Measurements from ENCODE around the gene GPR142. TPM values are rescaled to one million over a fixed set of nuclear protein-coding genes. Genes with fewer than 3 reads are reported as not detected.
"Not testable (repeated sequence)": the region's sequence is repeated elsewhere in the genome, so short reads cannot be mapped to it uniquely, and the experiment has no call there.

GPR142 gene
- total and polyA plus RNA-seq, 4 donors: 0.22 to 0.86 (median 0.51) TPM

GRCh38 chr17:74403512-74404137, 36.3 kb downstream of the GPR142 start:
- H3K4me3 ChIP-seq (ENCODE audit: low read depth, low read length): no peak overlapping the region
- no peak overlapping the region for H3K27ac ChIP-seq (ENCODE audit: low read depth, low read length)
- H3K27me3 ChIP-seq (ENCODE audit: control insufficient read depth, insufficient read depth, low read length): no peaks in the 10 kb centered on the region
- peaks cover 9% of the 10 kb centered on the region for H3K4me1 ChIP-seq (ENCODE audit: control insufficient read depth, insufficient read depth, low read length)
- WGBS (ENCODE audit: insufficient coverage): 38% methylated on average over 12 of the region's 12 CpGs
- no peaks in the 10 kb centered on the region for H3K9me3 ChIP-seq (ENCODE audit: control insufficient read depth, insufficient read depth, low read length)
- no peaks in the 10 kb centered on the region for H3K36me3 ChIP-seq (ENCODE audit: control insufficient read depth, insufficient read depth, low read length)
- DNase-seq (ENCODE audit: low read depth in 4 of 6, low spot score in 6 of 6): peak in 1 of 6 donors; percentile 27

- WGBS (ENCODE audit: insufficient coverage): 43% methylated on average over 1 of the region's 7 CpGs
- no peak overlapping the region for H3K27ac ChIP-seq (ENCODE audit: low read depth, low read length)
Measured at GRCh38 chr17:74404218-74404617, 36.9 kb downstream of the GPR142 start.

GRCh38 chr17:74404789-74405188, 37.5 kb downstream of the GPR142 start:
- Histone ChIP-seq H3K27ac (ENCODE audit: low read depth, low read length) (no peak overlapping the region), H3K4me1 (ENCODE audit: control insufficient read depth, insufficient read depth, low read length) (peaks cover 9% of the 10 kb centered on the region), H3K9me3 (ENCODE audit: control insufficient read depth, insufficient read depth, low read length) (no peaks in the 10 kb centered on the region), H3K27me3 (ENCODE audit: control insufficient read depth, insufficient read depth, low read length) (no peaks in the 10 kb centered on the region), H3K4me3 (ENCODE audit: low read depth, low read length) (no peak overlapping the region), H3K36me3 (ENCODE audit: control insufficient read depth, insufficient read depth, low read length) (no peaks in the 10 kb centered on the region)
- no peak for DNase-seq (ENCODE audit: low read depth in 4 of 6, low spot score in 6 of 6)
- 20% methylated on average over 1 of the region's 6 CpGs for WGBS (ENCODE audit: insufficient coverage)

More at GRCh38 chr17:74404218-74404617, 36.9 kb downstream of the GPR142 start:
- peaks cover 9% of the 10 kb centered on the region for H3K4me1 ChIP-seq (ENCODE audit: control insufficient read depth, insufficient read depth, low read length)
- no peaks in the 10 kb centered on the region for H3K9me3 ChIP-seq (ENCODE audit: control insufficient read depth, insufficient read depth, low read length)
- H3K27me3 ChIP-seq (ENCODE audit: control insufficient read depth, insufficient read depth, low read length): no peaks in the 10 kb centered on the region
- no peak overlapping the region for H3K4me3 ChIP-seq (ENCODE audit: low read depth, low read length)
- no peaks in the 10 kb centered on the region for H3K36me3 ChIP-seq (ENCODE audit: control insufficient read depth, insufficient read depth, low read length)
- no peak for DNase-seq (ENCODE audit: low read depth in 4 of 6, low spot score in 6 of 6)

- H3K9me3 ChIP-seq (ENCODE audit: control insufficient read depth, insufficient read depth, low read length); H3K36me3 ChIP-seq (ENCODE audit: control insufficient read depth, insufficient read depth, low read length); H3K4me1 ChIP-seq (ENCODE audit: control insufficient read depth, insufficient read depth, low read length); DNase-seq (ENCODE audit: low read depth in 4 of 6, low spot score in 6 of 6); H3K27me3 ChIP-seq (ENCODE audit: control insufficient read depth, insufficient read depth, low read length); H3K4me3 ChIP-seq (ENCODE audit: low read depth, low read length); H3K27ac ChIP-seq (ENCODE audit: low read depth, low read length): not testable (repeated sequence)
- 100% methylated on average over 5 of the region's 5 CpGs for WGBS (ENCODE audit: insufficient coverage)
Measured at GRCh38 chr17:74405311-74405710, 38.0 kb downstream of the GPR142 start.

- Histone ChIP-seq H3K27ac (ENCODE audit: low read depth, low read length) (no peak overlapping the region), H3K9me3 (ENCODE audit: control insufficient read depth, insufficient read depth, low read length) (no peaks in the 10 kb centered on the region), H3K36me3 (ENCODE audit: control insufficient read depth, insufficient read depth, low read length) (no peaks in the 10 kb centered on the region), H3K4me3 (ENCODE audit: low read depth, low read length) (no peak overlapping the region), H3K27me3 (ENCODE audit: control insufficient read depth, insufficient read depth, low read length) (no peaks in the 10 kb centered on the region), H3K4me1 (ENCODE audit: control insufficient read depth, insufficient read depth, low read length) (peaks cover 9% of the 10 kb centered on the region)
- WGBS (ENCODE audit: insufficient coverage): 66% methylated on average over 2 of the region's 5 CpGs
- DNase-seq (ENCODE audit: low read depth in 4 of 6, low spot score in 6 of 6): no peak
Measured at GRCh38 chr17:74407384-74407783, 40.1 kb downstream of the GPR142 start.

GRCh38 chr17:74408262-74408661, 41.0 kb downstream of the GPR142 start:
- Histone ChIP-seq H3K36me3 (ENCODE audit: control insufficient read depth, insufficient read depth, low read length) (no peaks in the 10 kb centered on the region), H3K4me1 (ENCODE audit: control insufficient read depth, insufficient read depth, low read length) (peaks cover 9% of the 10 kb centered on the region), H3K27ac (ENCODE audit: low read depth, low read length) (no peak overlapping the region), H3K27me3 (ENCODE audit: control insufficient read depth, insufficient read depth, low read length) (no peaks in the 10 kb centered on the region), H3K4me3 (ENCODE audit: low read depth, low read length) (no peak overlapping the region), H3K9me3 (ENCODE audit: control insufficient read depth, insufficient read depth, low read length) (no peaks in the 10 kb centered on the region)
- WGBS (ENCODE audit: insufficient coverage): 60% methylated on average over 1 of the region's 3 CpGs
- DNase-seq (ENCODE audit: low read depth in 4 of 6, low spot score in 6 of 6): no peak

GRCh38 chr17:74408815-74409214, 41.5 kb downstream of the GPR142 start:
- H3K4me1 ChIP-seq (ENCODE audit: control insufficient read depth, insufficient read depth, low read length): peaks cover 7% of the 10 kb centered on the region
- no peaks in the 10 kb centered on the region for H3K36me3 ChIP-seq (ENCODE audit: control insufficient read depth, insufficient read depth, low read length)
- H3K4me3 ChIP-seq (ENCODE audit: low read depth, low read length): no peak overlapping the region
- DNase-seq (ENCODE audit: low read depth in 4 of 6, low spot score in 6 of 6): peak in 1 of 6 donors; percentile 34
- no peak overlapping the region for H3K27ac ChIP-seq (ENCODE audit: low read depth, low read length)
- 22% methylated on average over 1 of the region's 4 CpGs for WGBS (ENCODE audit: insufficient coverage)
- H3K27me3 ChIP-seq (ENCODE audit: control insufficient read depth, insufficient read depth, low read length): no peaks in the 10 kb centered on the region
- H3K9me3 ChIP-seq (ENCODE audit: control insufficient read depth, insufficient read depth, low read length): no peaks in the 10 kb centered on the region

- no peaks in the 10 kb centered on the region for H3K9me3 ChIP-seq (ENCODE audit: control insufficient read depth, insufficient read depth, low read length)
- peaks cover 6% of the 10 kb centered on the region for H3K4me1 ChIP-seq (ENCODE audit: control insufficient read depth, insufficient read depth, low read length)
- no peaks in the 10 kb centered on the region for H3K36me3 ChIP-seq (ENCODE audit: control insufficient read depth, insufficient read depth, low read length)
- no peaks in the 10 kb centered on the region for H3K27me3 ChIP-seq (ENCODE audit: control insufficient read depth, insufficient read depth, low read length)
- no peak overlapping the region for H3K27ac ChIP-seq (ENCODE audit: low read depth, low read length)
- 71% methylated on average over 4 of the region's 4 CpGs for WGBS (ENCODE audit: insufficient coverage)
- no peak overlapping the region for H3K4me3 ChIP-seq (ENCODE audit: low read depth, low read length)
- no peak for DNase-seq (ENCODE audit: low read depth in 4 of 6, low spot score in 6 of 6)
Measured at GRCh38 chr17:74410001-74410443, 42.7 kb downstream of the GPR142 start.

- H3K27ac ChIP-seq (ENCODE audit: low read depth, low read length): no peak overlapping the region
- H3K36me3 ChIP-seq (ENCODE audit: control insufficient read depth, insufficient read depth, low read length): no peaks in the 10 kb centered on the region
- 92% methylated on average over 3 of the region's 8 CpGs for WGBS (ENCODE audit: insufficient coverage)
- DNase-seq (ENCODE audit: low read depth in 4 of 6, low spot score in 6 of 6): no peak
- H3K4me3 ChIP-seq (ENCODE audit: low read depth, low read length): no peak overlapping the region
- peaks cover 2% of the 10 kb centered on the region for H3K4me1 ChIP-seq (ENCODE audit: control insufficient read depth, insufficient read depth, low read length)
- no peaks in the 10 kb centered on the region for H3K27me3 ChIP-seq (ENCODE audit: control insufficient read depth, insufficient read depth, low read length)
- no peaks in the 10 kb centered on the region for H3K9me3 ChIP-seq (ENCODE audit: control insufficient read depth, insufficient read depth, low read length)
Measured at GRCh38 chr17:74412581-74412980, 45.3 kb downstream of the GPR142 start.

- H3K9me3 ChIP-seq (ENCODE audit: control insufficient read depth, insufficient read depth, low read length): no peaks in the 10 kb centered on the region
- H3K4me1 ChIP-seq (ENCODE audit: control insufficient read depth, insufficient read depth, low read length): peaks cover 2% of the 10 kb centered on the region
- WGBS (ENCODE audit: insufficient coverage): 62% methylated on average over 7 of the region's 7 CpGs
- H3K27me3 ChIP-seq (ENCODE audit: control insufficient read depth, insufficient read depth, low read length): no peaks in the 10 kb centered on the region
- no peaks in the 10 kb centered on the region for H3K36me3 ChIP-seq (ENCODE audit: control insufficient read depth, insufficient read depth, low read length)
- H3K27ac ChIP-seq (ENCODE audit: low read depth, low read length): no peak overlapping the region
- no peak overlapping the region for H3K4me3 ChIP-seq (ENCODE audit: low read depth, low read length)
- no peak for DNase-seq (ENCODE audit: low read depth in 4 of 6, low spot score in 6 of 6)
Measured at GRCh38 chr17:74413491-74413890, 46.2 kb downstream of the GPR142 start.

All from spinal cord (tissue), 10 donors.